HG03045 (cell line): ENCODE data around the gene SEMA4A.
"Not testable (repeated sequence)": the region's sequence is repeated elsewhere in the genome, so short reads cannot be mapped to it uniquely, and the experiment has no call there.

Experiments used
- ATAC-seq: cut with Tn5 transposase; IDR thresholded peaks from one replicate; pipeline ENCODE4 v1.9.1; 2021; ENCODE audit warnings: mild to moderate bottlenecking, moderate library complexity; ENCODE audit not compliant: unreplicated experiment

The SEMA4A gene

DNA sequence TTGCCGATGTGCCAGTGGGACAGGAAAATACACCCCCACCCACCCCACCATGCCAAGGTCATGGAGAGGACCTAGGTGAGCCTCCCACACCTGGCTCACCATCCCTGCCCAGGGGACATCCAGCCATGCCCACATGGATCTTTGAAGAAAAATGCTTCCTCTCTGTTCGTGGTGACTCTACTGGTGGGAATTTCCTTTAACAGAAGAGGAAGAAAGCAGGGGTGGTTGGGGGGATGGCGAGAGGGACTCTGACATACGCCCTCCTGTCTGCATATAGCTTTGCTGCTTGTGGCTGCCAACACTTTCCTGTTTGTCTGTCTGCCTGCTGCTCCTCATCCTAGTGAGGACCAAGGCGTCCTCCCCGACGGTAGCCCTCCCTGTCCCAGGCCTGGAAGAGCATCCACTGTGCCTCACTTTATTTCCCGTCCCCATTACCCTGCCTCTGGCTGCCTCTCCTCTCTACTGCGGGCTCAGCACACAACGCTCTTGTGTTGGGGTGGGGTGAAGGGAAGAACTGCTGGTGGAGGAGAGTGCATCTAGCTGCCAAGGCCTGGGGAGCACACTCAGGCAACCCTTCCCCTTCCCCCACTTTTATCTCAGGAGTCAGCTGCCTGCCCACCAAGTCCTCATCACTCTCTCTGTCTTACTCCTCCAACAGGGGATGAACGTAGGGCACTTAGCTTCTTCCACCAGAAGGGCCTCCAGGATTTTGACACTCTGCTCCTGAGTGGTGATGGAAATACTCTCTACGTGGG is 2.5 kb downstream of the SEMA4A start:
- no peak for ATAC-seq

DNA sequence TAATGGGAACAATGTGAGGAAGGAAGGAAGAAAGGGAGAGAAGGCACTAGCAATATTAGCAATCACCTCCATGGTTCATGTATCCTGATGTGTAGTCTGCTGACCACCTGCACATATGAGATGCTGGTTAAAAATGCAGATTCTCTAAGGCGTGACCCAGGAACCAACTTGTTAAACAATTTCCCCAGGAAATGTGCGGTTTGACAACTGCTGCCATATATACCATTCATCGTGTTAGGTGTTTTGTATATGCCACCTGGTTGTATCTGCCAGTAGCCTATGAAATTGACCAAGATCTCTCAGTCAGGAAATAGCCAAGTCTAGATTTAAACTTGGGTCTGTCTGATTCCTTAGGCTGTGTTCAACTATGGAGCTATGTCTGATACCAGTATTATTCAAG is 4.1 kb downstream of the SEMA4A start:
- ATAC-seq, result no peak

GRCh38 chr1:156157966-156158365 is 4.6 kb downstream of the SEMA4A start:
- no peak for ATAC-seq

GRCh38 chr1:156160000-156160742 is 6.8 kb downstream of the SEMA4A start:
- no peak for ATAC-seq

- ATAC-seq, result no peak
These were observed 7.4 kb downstream of the SEMA4A start for GRCh38 chr1:156160743-156161171.

- no peak for ATAC-seq
These were observed 9.1 kb downstream of the SEMA4A start for GRCh38 chr1:156162430-156163037.

GRCh38 chr1:156163712-156164111 is 10.3 kb downstream of the SEMA4A start:
- no peak for ATAC-seq

DNA sequence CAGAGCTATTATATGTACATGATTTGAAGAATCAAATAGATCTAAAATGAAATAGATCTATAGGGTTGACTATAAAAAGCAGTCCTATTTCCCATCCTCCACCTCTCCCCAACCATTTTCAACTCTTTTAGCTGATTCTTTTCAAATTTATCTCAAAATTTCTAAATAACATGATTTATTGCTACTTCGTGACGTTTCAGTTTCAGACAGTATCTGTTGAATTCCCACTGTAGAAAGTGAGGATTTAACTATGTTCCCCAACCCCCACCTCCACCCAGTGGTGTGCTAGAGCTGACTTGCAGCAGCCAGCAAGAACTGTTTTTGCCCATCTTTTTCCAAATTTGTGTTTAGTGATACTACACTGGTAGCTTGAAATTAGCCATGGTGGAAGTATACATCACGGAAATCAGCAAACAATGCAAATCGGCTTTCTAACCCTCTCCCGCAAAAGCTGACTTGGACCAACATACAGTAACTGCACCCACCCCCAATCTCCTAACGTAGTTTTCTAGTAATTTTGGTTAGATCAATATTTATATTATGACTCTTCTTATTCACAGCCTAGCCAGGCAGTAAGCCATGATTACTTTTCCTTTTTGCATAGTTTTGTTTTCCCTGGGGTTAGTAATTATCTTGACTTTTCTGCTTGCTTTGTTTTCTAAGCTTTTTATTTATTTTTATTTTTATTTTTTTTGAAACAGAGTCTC is 10.9 kb downstream of the SEMA4A start:
- no peak for ATAC-seq

DNA sequence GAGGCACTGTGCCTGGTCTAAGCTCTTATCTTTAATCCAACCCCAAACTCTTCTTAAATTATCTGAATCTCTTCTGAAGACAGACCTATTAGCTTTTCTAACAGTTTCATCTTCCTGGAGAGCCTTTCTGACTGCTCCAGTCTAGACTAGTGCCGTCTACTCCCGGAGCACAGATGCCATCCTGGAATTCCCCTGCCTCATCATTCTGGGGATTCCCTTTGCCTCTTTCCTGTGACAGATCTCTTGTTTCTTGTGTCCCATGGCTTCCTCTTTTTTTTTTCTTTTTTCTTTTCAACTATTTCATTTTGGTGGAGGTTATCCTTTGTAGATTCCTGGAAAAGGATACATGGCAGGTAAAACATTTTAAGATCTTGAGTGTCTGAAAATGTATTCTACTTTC is 11.7 kb downstream of the SEMA4A start:
- no peak for ATAC-seq

DNA sequence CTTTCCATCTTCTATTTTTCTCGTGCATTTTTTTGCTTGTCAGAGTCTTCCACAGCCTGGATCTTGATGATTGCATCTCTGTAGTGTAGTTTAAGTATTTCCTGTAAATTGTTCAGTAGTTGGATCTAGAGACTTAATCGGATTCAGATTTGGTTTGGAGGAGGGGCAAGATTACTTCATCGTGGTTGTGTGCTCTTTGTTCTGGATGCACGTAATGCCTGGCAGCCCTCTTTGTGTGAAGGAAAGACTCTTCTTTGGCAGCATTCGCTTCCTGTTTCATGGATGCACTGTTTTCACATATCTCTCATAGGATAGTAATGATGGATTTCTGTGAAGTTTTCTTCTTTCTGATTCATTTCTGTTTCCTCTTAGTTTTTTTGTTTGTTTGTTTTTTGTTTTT is 14.2 kb downstream of the SEMA4A start:
- ATAC-seq, result no peak

DNA sequence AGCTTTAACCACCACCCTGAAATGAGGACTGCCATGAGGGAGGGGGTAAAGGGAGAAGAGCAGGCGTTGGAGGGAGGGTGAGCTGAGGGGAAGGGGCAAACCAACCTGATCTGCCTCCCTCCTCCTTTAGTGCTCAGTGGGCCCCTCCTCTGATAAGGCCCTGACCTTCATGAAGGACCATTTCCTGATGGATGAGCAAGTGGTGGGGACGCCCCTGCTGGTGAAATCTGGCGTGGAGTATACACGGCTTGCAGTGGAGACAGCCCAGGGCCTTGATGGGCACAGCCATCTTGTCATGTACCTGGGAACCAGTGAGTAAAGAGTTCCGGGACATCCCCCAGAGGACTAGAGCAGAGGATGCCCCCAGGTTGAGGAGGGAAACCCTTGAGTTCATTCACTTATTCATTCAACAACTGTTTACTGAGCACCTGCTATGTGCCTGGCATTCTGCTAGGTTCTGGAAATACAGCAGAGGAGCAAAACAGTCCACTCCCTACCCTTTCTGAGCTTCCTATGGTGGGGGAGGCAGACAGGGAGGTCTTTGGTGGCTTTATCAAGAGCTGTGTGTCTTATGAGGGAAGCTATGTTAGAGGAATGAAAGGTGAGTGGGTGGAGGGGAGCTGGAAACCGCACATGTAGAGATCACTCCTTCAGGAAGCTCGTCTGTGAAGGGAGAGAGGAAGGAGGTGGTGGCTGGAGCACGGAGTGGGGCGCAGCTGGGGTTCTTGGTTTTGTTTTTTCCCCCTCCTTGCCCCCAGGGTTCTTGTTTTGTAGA is 19.5 kb downstream of the SEMA4A start:
- no peak for ATAC-seq

- ATAC-seq, result no peak
These were observed 23.3 kb downstream of the SEMA4A start for GRCh38 chr1:156176610-156177210.

DNA sequence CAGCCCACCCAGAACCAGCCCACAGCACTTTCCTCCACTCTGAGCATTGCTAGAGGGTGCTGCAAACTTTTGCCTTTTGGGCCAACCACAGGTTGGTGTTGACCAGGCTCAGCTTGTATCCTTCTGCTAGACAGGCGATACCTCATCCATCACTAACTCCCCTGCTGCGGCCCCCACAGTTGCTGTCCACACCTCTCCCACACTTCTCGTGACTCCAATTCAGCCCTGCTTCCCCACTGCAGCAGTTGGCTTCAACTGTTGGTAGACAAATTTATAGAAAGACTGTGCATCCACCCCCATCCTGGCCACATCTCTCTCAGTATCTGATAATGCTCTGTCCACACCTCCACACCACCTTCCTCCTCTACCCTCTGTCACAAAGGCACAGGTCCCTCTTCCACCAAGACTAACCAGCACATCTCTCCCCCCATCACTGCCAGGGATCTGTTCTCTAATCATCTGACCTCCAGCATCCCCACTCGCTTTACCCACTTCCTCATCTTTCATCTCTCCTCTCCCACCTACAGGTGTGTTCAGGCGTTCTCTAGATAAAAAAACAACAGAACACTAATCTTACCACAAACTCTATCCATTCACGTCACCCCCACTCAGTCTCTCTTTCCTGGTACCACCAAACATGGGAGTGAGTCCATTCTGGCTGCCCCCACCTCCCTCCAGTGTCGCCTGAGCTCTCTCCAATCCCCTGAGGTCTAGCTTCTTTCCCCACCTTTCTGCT is 24.7 kb downstream of the SEMA4A start:
- ATAC-seq, result no peak

DNA sequence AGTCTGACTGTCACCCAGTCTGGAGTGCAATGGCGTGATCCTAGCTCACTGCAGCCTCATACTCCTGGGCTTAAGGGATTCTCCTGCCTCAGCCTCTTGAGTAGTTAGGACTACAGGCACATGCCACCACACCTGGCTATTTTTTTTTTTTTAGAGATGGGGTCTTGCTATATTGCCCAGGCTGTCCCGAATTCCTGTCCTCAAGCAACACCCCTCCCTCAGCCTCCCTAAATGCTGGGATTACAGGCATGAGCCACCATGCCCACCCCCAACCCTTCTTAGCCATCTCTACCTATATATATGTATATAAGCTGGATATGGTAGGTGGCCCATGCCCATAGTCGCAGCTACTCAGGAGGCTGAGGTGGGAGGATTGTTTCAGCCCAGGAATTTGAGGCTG is 27.1 kb downstream of the SEMA4A start:
- ATAC-seq, result no peak

DNA sequence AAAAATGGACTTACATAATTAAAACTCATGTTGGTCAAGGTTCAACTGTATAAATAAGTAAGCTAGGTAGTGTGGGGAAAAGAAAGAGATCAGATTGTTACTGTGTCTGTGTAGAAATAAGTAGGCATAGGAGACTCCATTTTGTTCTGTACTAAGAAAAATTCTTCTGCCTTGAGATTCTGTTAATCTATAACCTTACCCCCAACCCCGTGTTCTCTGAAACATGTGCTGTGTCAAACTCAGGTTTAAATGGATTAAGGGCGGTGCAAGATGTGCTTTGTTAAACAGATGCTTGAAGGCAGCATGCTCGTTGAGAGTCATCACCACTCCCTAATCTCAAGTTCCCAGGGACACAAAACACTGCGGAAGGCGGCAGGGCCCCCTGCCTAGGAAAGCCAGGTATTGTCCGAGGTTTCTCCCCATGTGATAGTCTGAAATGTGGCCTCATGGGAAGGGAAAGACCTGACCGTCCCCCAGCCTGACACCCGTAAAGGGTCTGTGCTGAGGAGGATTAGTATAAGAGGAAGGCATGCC is 28.1 kb downstream of the SEMA4A start:
- ATAC-seq, result not testable (repeated sequence)

DNA sequence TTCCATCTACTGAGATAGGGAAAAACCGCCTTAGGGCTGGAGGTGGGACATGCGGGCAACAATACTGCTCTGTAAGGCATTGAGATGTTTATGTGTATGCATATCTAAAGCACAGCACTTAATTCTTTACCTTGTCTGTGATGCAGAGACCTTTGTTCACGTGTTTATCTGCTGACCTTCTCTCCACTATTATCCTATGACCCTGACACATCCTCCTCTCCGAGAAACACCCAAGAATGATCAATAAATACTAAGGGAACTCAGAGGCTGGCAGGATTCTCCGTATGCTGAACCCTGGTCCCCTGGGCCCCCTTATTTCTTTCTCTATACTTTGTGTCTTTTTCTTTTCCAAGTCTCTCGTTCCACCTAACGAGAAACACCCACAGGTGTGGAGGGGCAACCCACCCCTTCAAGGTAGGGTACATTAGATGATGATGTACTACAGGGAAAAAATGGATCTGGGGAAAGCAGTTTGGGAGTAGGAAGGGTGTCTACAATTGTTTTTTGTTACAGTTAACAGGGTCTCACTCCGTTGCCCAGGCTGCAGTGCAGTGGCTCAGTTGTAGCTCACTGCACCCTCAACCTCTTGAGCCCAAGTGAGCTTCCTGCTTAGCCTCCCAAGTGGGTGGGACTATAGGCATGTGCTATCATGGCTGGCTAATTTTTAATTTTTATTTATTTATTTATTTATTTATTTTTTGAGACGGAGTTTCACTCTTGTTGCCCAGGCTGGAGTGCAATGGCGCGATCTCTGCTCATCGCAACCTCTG is 28.8 kb downstream of the SEMA4A start:
- not testable (repeated sequence) for ATAC-seq

GRCh38 chr1:156186347-156187177 is 33.2 kb downstream of the SEMA4A start:
- ATAC-seq, result not testable (repeated sequence)

- ATAC-seq, result not testable (repeated sequence)
These were observed 36.9 kb downstream of the SEMA4A start for GRCh38 chr1:156190265-156190664.
